Endothelial cell of umbilical vein (primary cell): ENCODE data around the gene METRNL. TPM values are rescaled to one million over a fixed set of nuclear protein-coding genes. Genes with fewer than 3 reads are reported as not detected.

ENCODE experiments used
- BruUV-seq: library from RNA; stranded (reverse); fragments of 400-500 nt; replicated peaks from 2 replicates; lab custom pipeline; 2021; lab: Mats Ljungman, UMichigan
- CTCF ChIA-PET: fragments of 300-600, 350-600 bp; sonication (Branson Sonifier 250); formaldehyde crosslinking; loops from one replicate; lab custom pipeline; 2021; ENCODE audit warnings: antibody characterized with exemption, inconsistent platforms; lab: Charles Lee
- POLR2A ChIA-PET: fragments of 300-600, 350-600 bp; sonication (Branson Sonifier 250); formaldehyde crosslinking; loops from one replicate; lab custom pipeline; 2021; ENCODE audit warnings: antibody characterized with exemption, inconsistent platforms; lab: Charles Lee
- DNase-seq: peaks from one replicate; pipeline ENCODE4 v3.0.0-alpha.2; 2011; ENCODE audit warnings: low read depth, low spot score
- FAIRE-seq: peaks from 2 replicates; lab custom pipeline; 2011; peaks lifted over from hg19 to GRCh38; lab: Jason Lieb, UNC
- H2AFZ ChIP-seq: 2 replicates; pipeline ENCODE4 v1.6.0; 2012; ENCODE audit warnings: low read depth, low read length, control low read depth, inconsistent platforms
- H3K27ac ChIP-seq: 2 replicates; pipeline ENCODE4 v1.5.1; 2011; ENCODE audit warnings: low read depth, mild to moderate bottlenecking, control low read depth, low read length, moderate library complexity; ENCODE audit not compliant: insufficient read depth
- H3K27me3 ChIP-seq, 2 experiments: 2 replicates each; pipeline versions ENCODE4 v1.6.0 to v1.6.1; 2011; ENCODE audit warnings: low read length in 2 of 2, mixed read lengths in 1 of 2; ENCODE audit not compliant: control insufficient read depth in 2 of 2, insufficient read depth in 2 of 2
- H3K36me3 ChIP-seq, 2 experiments: 2 replicates in 1 of 2; 3 replicates in 1 of 2; pipeline ENCODE4 v1.5.1; 2011; ENCODE audit warnings: low read length in 2 of 2, mild to moderate bottlenecking in 1 of 2, moderate library complexity in 1 of 2; ENCODE audit not compliant: control insufficient read depth in 2 of 2, insufficient read depth in 2 of 2; ENCODE audit errors: extremely low read depth in 1 of 2
- H3K4me1 ChIP-seq: 3 replicates; pipeline ENCODE4 v1.5.1; 2011; ENCODE audit warnings: mild to moderate bottlenecking, low read length; ENCODE audit not compliant: control insufficient read depth, insufficient read depth; ENCODE audit errors: extremely low read depth
- H3K4me2 ChIP-seq: 2 replicates; pipeline ENCODE4 v1.6.1; 2011; ENCODE audit warnings: low read length, control low read depth, mixed read lengths; ENCODE audit not compliant: insufficient read depth
- H3K4me3 ChIP-seq, 3 experiments: fragments of 200-600 bp in 1 of 3; sonication (generic), shearing (Covaris generic) in 1 of 3; replicated peaks in 1 of 3; 2 replicates each; pipeline ENCODE4 v1.5.1; 2011 to 2016; ENCODE audit warnings: control low read depth in 3 of 3, low read length in 3 of 3, mild to moderate bottlenecking in 2 of 3, inconsistent platforms in 1 of 3, low read depth in 1 of 3, moderate library complexity in 1 of 3; ENCODE audit not compliant: insufficient read depth in 1 of 3
- H3K79me2 ChIP-seq: 2 replicates; pipeline ENCODE4 v1.6.0; 2012; ENCODE audit warnings: low read length, inconsistent platforms; ENCODE audit not compliant: control insufficient read depth, insufficient read depth
- H3K9ac ChIP-seq: replicated peaks from 2 replicates; pipeline ENCODE3; 2011; ENCODE audit warnings: low read length, control low read depth; ENCODE audit not compliant: insufficient read depth; ENCODE audit errors: extremely low read depth
- H3K9me1 ChIP-seq: replicated peaks from 3 replicates; pipeline ENCODE4 v1.6.0; 2011; ENCODE audit warnings: mild to moderate bottlenecking, low read length; ENCODE audit not compliant: control insufficient read depth, insufficient read depth; ENCODE audit errors: extremely low read depth
- H3K9me3 ChIP-seq: replicated peaks from 2 replicates; pipeline ENCODE4 v1.5.1; 2012; ENCODE audit warnings: low read length, inconsistent platforms; ENCODE audit not compliant: control insufficient read depth, insufficient read depth
- H4K20me1 ChIP-seq: replicated peaks from 2 replicates; pipeline ENCODE3; 2011; ENCODE audit warnings: mild to moderate bottlenecking, low read length; ENCODE audit not compliant: control insufficient read depth, insufficient read depth; ENCODE audit errors: extremely low read depth
- CTCF ChIP-seq, 2 donors: IDR thresholded peaks; 1 replicate in 1 of 2; 2 replicates in 1 of 2; pipeline ENCODE4 v1.5.1; 2011; ENCODE audit warnings: low read length in 2 of 2, mild to moderate bottlenecking in 2 of 2, moderate library complexity in 2 of 2, control low read depth in 1 of 2, inconsistent platforms in 1 of 2, low read depth in 1 of 2; ENCODE audit not compliant: insufficient read depth in 1 of 2; ENCODE audit errors: extremely low read depth in 1 of 2
- EZH2 ChIP-seq: IDR thresholded peaks from 2 replicates; pipeline ENCODE4 v1.6.1; 2012; ENCODE audit warnings: borderline replicate concordance, low read depth, mild to moderate bottlenecking, moderate library complexity, low read length, inconsistent platforms; ENCODE audit not compliant: severe bottlenecking
- FOS ChIP-seq: IDR thresholded peaks from 2 replicates; pipeline ENCODE4 v1.6.1; 2011; ENCODE audit warnings: mild to moderate bottlenecking, low read length, moderate library complexity, borderline replicate concordance; ENCODE audit not compliant: insufficient read depth
- GATA2 ChIP-seq: IDR thresholded peaks from 2 replicates; pipeline ENCODE4 v1.7.0; 2011; ENCODE audit warnings: low read depth, mild to moderate bottlenecking, moderate library complexity, mixed read lengths, low read length; ENCODE audit not compliant: insufficient read length, insufficient read depth
- JUN ChIP-seq: IDR thresholded peaks from 2 replicates; pipeline ENCODE4 v1.6.1; 2011; ENCODE audit warnings: borderline replicate concordance, low read depth; ENCODE audit not compliant: insufficient read length, insufficient read depth
- MAX ChIP-seq: IDR thresholded peaks from 2 replicates; pipeline ENCODE4 v1.6.1; 2011; ENCODE audit not compliant: insufficient read depth, insufficient read length
- MYC ChIP-seq: IDR thresholded peaks from one replicate; pipeline ENCODE4 v1.6.1; 2011; ENCODE audit warnings: mild to moderate bottlenecking, low read depth, low read length
- POLR2A ChIP-seq: IDR thresholded peaks from 2 replicates; pipeline ENCODE4 v1.6.1; 2012; ENCODE audit warnings: low read depth, mild to moderate bottlenecking, control low read depth, low read length
- POLR2AphosphoS5 ChIP-seq: IDR thresholded peaks from 2 replicates; pipeline ENCODE4 v1.6.1; 2012; ENCODE audit warnings: low read depth, mild to moderate bottlenecking, control low read depth, low read length, moderate library complexity; ENCODE audit not compliant: insufficient read depth
- dilution Hi-C: fragments of 300-500 bp; cut with MboI; formaldehyde crosslinking; loops from one replicate; pipeline ENCODE4 v1.15.0; 2019; ENCODE audit warnings: low sequenced_read_pairs; ENCODE audit not compliant: extremely low pct_ligation_motif_present
- intact Hi-C: fragments of 100-400 bp; cut with micrococcal nuclease; formaldehyde crosslinking; loops from one replicate; pipeline ENCODE4 v1.10.0; 2022
- polyA plus RNA-seq, 4 experiments: library from polyadenylated mRNA; depleted of rRNA in 3 of 4; stranded (reverse) in 3 of 4; unstranded in 1 of 4; fragments of >200 nt; gene quantifications; 2 replicates each; pipeline versions ENCODE4 v1.2.1 to v1.2.3, GENCODE V29; 2011 to 2012; ENCODE audit warnings: missing spikeins in 1 of 4
- total RNA-seq: library from RNA; stranded (reverse); gene quantifications from 2 replicates; pipeline ENCODE4 v1.2.3, GENCODE V29; 2021

METRNL gene
- total and polyA plus RNA-seq, 2 donors (not counting 3 experiments of a cell fraction or from before 2014, with no cell fraction given) = 29.5 to 54.4 TPM

GRCh38 chr17:83095016-83095415 is 15.6 kb downstream of the METRNL start:
- Histone ChIP-seq H3K79me2 (peaks cover 2% of the 10 kb centered on the region), H3K9me3 (no peaks in the 10 kb centered on the region), H2AFZ (no peak overlapping the region), H3K4me3 (no peak overlapping the region), H3K27me3 (no peaks in the 10 kb centered on the region), H3K9me1 (no peaks in the 10 kb centered on the region), H3K36me3 (peaks cover 6 to 31% of the 10 kb centered on the region in 2 experiments), H3K4me2 (no peak overlapping the region), H3K9ac (no peak overlapping the region), H4K20me1 (no peaks in the 10 kb centered on the region), H3K4me1 (peaks cover 3% of the 10 kb centered on the region), H3K27ac (no peak overlapping the region)
- POLR2A ChIA-PET = no interaction called here
- DNase-seq (no peak), FAIRE-seq (no peak)
- dilution Hi-C loops = no loop called here
- CTCF ChIA-PET = no interaction called here
- TF ChIP-seq GATA2 = no peak
- TF ChIP-seq FOS = no peak
- no peak for TF ChIP-seq CTCF (IDR thresholded peaks at IDR 0.05; ENCODE audit: extremely low read depth in 1 of 2, insufficient read depth in 1 of 2, low read depth in 1 of 2, low read length in 2 of 2)
- TF ChIP-seq EZH2 = no peak
- no peak for TF ChIP-seq MAX
- TF ChIP-seq MYC = no peak
- TF ChIP-seq POLR2AphosphoS5 = no peak
- no peak for TF ChIP-seq POLR2A
- TF ChIP-seq JUN = no peak
- no TSS peak for BruUV-seq
- intact Hi-C loops = no loop called here
